Heart left ventricle (tissue), 16 donors: ENCODE measurements around the gene SST. TPM values are rescaled to one million over a fixed set of nuclear protein-coding genes. Genes with fewer than 3 reads are reported as not detected.

Source experiments
- ATAC-seq, 4 donors: fragments of 200-7000 bp; cut with Tn5 transposase; one replicate each; pipeline ENCODE4 v1.9.1; 2020 to 2022; ENCODE audit warnings: moderate library complexity in 4 of 4, mild to moderate bottlenecking in 3 of 4, moderate number of reproducible peaks in 1 of 4
- DNase-seq, 5 donors: peaks; one replicate each; pipeline ENCODE4 v3.0.0-alpha.2; 2020
- H3K27ac ChIP-seq, 12 donors: fragments of 200-600 bp; sonication (generic) in 4 of 12; one replicate each; pipeline versions ENCODE4 v1.5.0 to v1.8.0; 2016 to 2022; ENCODE audit warnings: mild to moderate bottlenecking in 2 of 12
- H3K27me3 ChIP-seq, 9 donors: fragments of 200-600 bp; sonication (generic) in 2 of 9; one replicate each; pipeline versions ENCODE4 v1.5.1 to v1.8.0; 2016 to 2022; ENCODE audit warnings: mild to moderate bottlenecking in 3 of 9
- H3K36me3 ChIP-seq, 9 donors: fragments of 200-600 bp; sonication (generic) in 2 of 9; one replicate each; pipeline versions ENCODE4 v1.5.0 to v1.8.0; 2018 to 2022; ENCODE audit warnings: mild to moderate bottlenecking in 2 of 9
- H3K4me1 ChIP-seq, 12 donors: fragments of 200-600 bp; sonication (generic) in 4 of 12; one replicate each; pipeline versions ENCODE4 v1.5.0 to v1.8.0; 2016 to 2022; ENCODE audit warnings: mild to moderate bottlenecking in 3 of 12
- H3K4me3 ChIP-seq, 12 donors: fragments of 200-600 bp; sonication (generic) in 4 of 12; one replicate each; pipeline versions ENCODE4 v1.5.0 to v1.8.0; 2017 to 2022; ENCODE audit warnings: mild to moderate bottlenecking in 9 of 12, moderate library complexity in 4 of 12
- H3K9me3 ChIP-seq, 12 donors: fragments of 200-600 bp; sonication (generic) in 4 of 12; one replicate each; pipeline versions ENCODE4 v1.5.0 to v1.8.0; 2016 to 2022; ENCODE audit warnings: mild to moderate bottlenecking in 1 of 12
- CTCF ChIP-seq, 12 donors: fragments of 200-600 bp; sonication (generic) in 4 of 12; IDR thresholded peaks; one replicate each; pipeline versions ENCODE4 v1.5.0 to v1.8.0; 2018 to 2022; ENCODE audit warnings: antibody characterized with exemption in 12 of 12, mild to moderate bottlenecking in 5 of 12
- POLR2A ChIP-seq, 2 donors: fragments of 450-650 bp; IDR thresholded peaks; one replicate each; pipeline ENCODE4 v1.6.1; 2017; ENCODE audit warnings: antibody characterized with exemption in 2 of 2, mild to moderate bottlenecking in 2 of 2, moderate library complexity in 2 of 2
- WGBS, 4 donors: extraction: QIAGEN DNeasy Blood & Tissue Kit in 2 of 4; methylation state at CpG; one replicate each; pipeline versions ENCODE4 v1.1.5 to v1.1.7; 2013 to 2018; 5-methylcytosine and 5-hydroxymethylcytosine counted together
- intact Hi-C, 10 donors: fragments of 100-400 bp; cut with DNase I; formaldehyde crosslinking; loops; one replicate each; pipeline versions ENCODE4 v1.11.1 to v1.14.2; 2022
- polyA plus RNA-seq, 2 donors: library from polyadenylated mRNA; stranded (reverse); fragments of 200-250 nt; gene quantifications; one replicate each; pipeline ENCODE4 v1.2.3, GENCODE V29; 2013
- total RNA-seq, 9 donors: library from RNA; depleted of rRNA in 2 of 9; stranded (reverse); fragments of >200 nt in 2 of 9; fragmentation: NEBNext Ultra II Directional in 3 of 9; extraction: Animal tissue kit (Norgen Biotek cat#: 25700) in 3 of 9; gene quantifications; one replicate each; pipeline versions ENCODE4 v1.1.0 to v1.2.4, GENCODE V29; 2016 to 2023
- donor health status: ischemic (EF 13 %, LVEDD 7.1; RV severe dilation, severe dysfunction).
- donor health status: healthy with polysubstance abuse.
- donor health status: DM: no; HTN: yes; CAD: no.
- donor health status: DM: no; HTN: no; CAD: no.
- donor health status: ischemic (EF 25% LVEDD 6.9; RV normal size, moderate dysfunction).
- donor health status: ischemic (EF 25% LVEDD 5.7; RV mildly dilated, moderate dysfunction).
- donor health status: healthy.
- donor health status: DM: yes; HTN: yes; CAD: no.
- donor health status: ischemic (EF 35%, LVEDD 5.7; RV mildly dilated, moderate dysfunction).
- donor health status: nonischemic (EF 11% LVEDD 7.7; RV severe dilation, severe dysfunction).
- donor health status: DM: yes; HTN: yes; CAD: no.
- donor health status: PGD.
- donor health status: ischemic (EF 29% LVEDD 5.4; RV normal size, mild dysfunction).
- donor health status: nonischemic (EF 23%, LVEDD 6.1; RV moderate dilation, normal function).

The SST gene
- total and polyA plus RNA-seq, 11 donors: not detected

DNA sequence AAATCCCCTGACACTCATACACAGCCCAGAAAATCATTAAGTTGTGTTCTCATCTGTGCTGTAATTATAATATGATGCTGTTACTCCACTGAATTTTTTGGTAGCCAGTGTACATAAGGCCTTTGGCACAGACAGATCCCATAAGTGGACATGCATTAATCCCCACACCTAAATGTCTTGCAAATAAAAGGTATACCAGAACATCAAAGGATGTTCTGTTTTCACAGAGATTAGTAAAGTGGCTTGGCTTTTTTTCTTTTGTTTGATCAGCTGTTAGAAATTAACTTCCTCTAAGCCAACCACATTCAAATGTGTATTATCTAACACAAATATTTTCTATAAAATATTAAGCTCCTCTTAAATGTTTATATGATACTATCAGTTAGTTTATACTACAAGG, 2.7 kb downstream of the SST start:
- intact Hi-C loops: no loop called here
- no peak overlapping the region for H3K27ac ChIP-seq
- no peak overlapping the region for H3K4me3 ChIP-seq
- no peaks in the 10 kb centered on the region for H3K9me3 ChIP-seq
- H3K36me3 ChIP-seq: no peaks in the 10 kb centered on the region
- TF ChIP-seq CTCF (IDR thresholded peaks at IDR 0.05) (no peak), POLR2A (IDR thresholded peaks at IDR 0.05) (no peak)
- H3K27me3 ChIP-seq: peaks cover 0 to 48% (median 3%) of the 10 kb centered on the region in 9 donors
- DNase-seq: no peak
- no peak for ATAC-seq
- H3K4me1 ChIP-seq: no peaks in the 10 kb centered on the region

GRCh38 chr3:187665764-187666402, 4.3 kb downstream of the SST start:
- no peak for ATAC-seq
- Histone ChIP-seq H3K27ac (no peak overlapping the region), H3K9me3 (no peaks in the 10 kb centered on the region), H3K27me3 (peaks cover 0 to 41% (median 3%) of the 10 kb centered on the region in 9 donors), H3K36me3 (no peaks in the 10 kb centered on the region), H3K4me3 (no peak overlapping the region), H3K4me1 (no peaks in the 10 kb centered on the region)
- TF ChIP-seq CTCF (IDR thresholded peaks at IDR 0.05) (no peak), POLR2A (IDR thresholded peaks at IDR 0.05) (no peak)
- no peak for DNase-seq
- 66 to 75% (median 68%) methylated on average over 3 of the region's 3 CpGs for WGBS, 4 donors
- intact Hi-C loops: no loop called here

GRCh38 chr3:187665010-187665409, 5.2 kb downstream of the SST start:
- Histone ChIP-seq H3K36me3 (no peaks in the 10 kb centered on the region), H3K4me3 (no peak overlapping the region), H3K27ac (no peak overlapping the region), H3K4me1 (no peaks in the 10 kb centered on the region), H3K27me3 (peaks cover 0 to 33% (median 3%) of the 10 kb centered on the region in 9 donors), H3K9me3 (no peaks in the 10 kb centered on the region)
- DNase-seq: no peak
- no peak for ATAC-seq
- intact Hi-C loops: no loop called here
- TF ChIP-seq CTCF (IDR thresholded peaks at IDR 0.05): no peak
- no peak for TF ChIP-seq POLR2A (IDR thresholded peaks at IDR 0.05)

GRCh38 chr3:187662848-187663409, 7.3 kb downstream of the SST start:
- no peaks in the 10 kb centered on the region for H3K36me3 ChIP-seq
- no peaks in the 10 kb centered on the region for H3K9me3 ChIP-seq
- TF ChIP-seq POLR2A (IDR thresholded peaks at IDR 0.05): no peak
- TF ChIP-seq CTCF (IDR thresholded peaks at IDR 0.05): no peak
- ATAC-seq (no peak), DNase-seq (no peak)
- 81 to 85% (median 84%) methylated on average over 5 of the region's 5 CpGs for WGBS, 4 donors
- H3K27ac ChIP-seq: no peak overlapping the region
- H3K27me3 ChIP-seq: peaks cover 0 to 20% (median 0%) of the 10 kb centered on the region in 9 donors
- H3K4me1 ChIP-seq: no peaks in the 10 kb centered on the region
- no peak overlapping the region for H3K4me3 ChIP-seq
- intact Hi-C loops: no loop called here
